KMS-11 (cell line): ENCODE data around the gene CREB3L2.
"Not testable (repeated sequence)": the region's sequence is repeated elsewhere in the genome, so short reads cannot be mapped to it uniquely, and the experiment has no call there.

ENCODE experiments used
- H2AFZ ChIP-seq: fragments of 200-600 bp; sonication (generic); 2 replicates; pipeline ENCODE4 v1.6.1; 2016; ENCODE audit warnings: antibody characterized with exemption, mixed run types, low read depth
- H3K27ac ChIP-seq: fragments of 200-600 bp; sonication (generic); 2 replicates; pipeline ENCODE4 v1.6.1; 2016; ENCODE audit warnings: mild to moderate bottlenecking, mixed run types
- H3K27me3 ChIP-seq: fragments of 200-600 bp; sonication (generic); 2 replicates; pipeline ENCODE4 v1.6.1; 2017; ENCODE audit warnings: mild to moderate bottlenecking, low read depth, mixed run types, moderate library complexity; ENCODE audit not compliant: insufficient read depth
- H3K36me3 ChIP-seq: fragments of 200-600 bp; sonication (generic); 2 replicates; pipeline ENCODE4 v1.6.1; 2017; ENCODE audit warnings: mild to moderate bottlenecking, mixed run types; ENCODE audit not compliant: insufficient read depth
- H3K4me1 ChIP-seq: fragments of 200-600 bp; sonication (generic); 2 replicates; pipeline ENCODE4 v1.6.1; 2016; ENCODE audit warnings: mild to moderate bottlenecking, low read depth, mixed run types; ENCODE audit not compliant: poor library complexity, severe bottlenecking
- H3K4me2 ChIP-seq: fragments of 200-600 bp; sonication (generic); 2 replicates; pipeline ENCODE4 v1.7.0; 2016; ENCODE audit warnings: mild to moderate bottlenecking, mixed run types
- H3K4me3 ChIP-seq: fragments of 200-600 bp; sonication (generic); IDR thresholded peaks from 2 replicates; pipeline ENCODE4 v1.6.1; 2017; ENCODE audit warnings: low read depth, low read length, mixed read lengths; ENCODE audit not compliant: insufficient read depth
- H3K79me2 ChIP-seq: fragments of 200-600 bp; sonication (generic); 2 replicates; pipeline ENCODE4 v1.6.1; 2016; ENCODE audit warnings: low read depth, mixed run types; ENCODE audit not compliant: insufficient read depth
- H3K9ac ChIP-seq: fragments of 200-600 bp; sonication (generic); 2 replicates; pipeline ENCODE4 v1.6.1; 2016; ENCODE audit warnings: mild to moderate bottlenecking, mixed run types
- H4K20me1 ChIP-seq: fragments of 200-600 bp; sonication (generic); 2 replicates; pipeline ENCODE4 v1.6.1; 2016; ENCODE audit warnings: mild to moderate bottlenecking, mixed run types; ENCODE audit not compliant: insufficient read depth
- TF ChIP-seq, protein P1 (sequence below): fragments of 200-600 bp; sonication (generic); conservative IDR thresholded peaks from 2 replicates; pipeline ENCODE4 v1.6.1; 2017; ENCODE audit warnings: low read depth, mild to moderate bottlenecking, antibody characterized with exemption, low read length, moderate library complexity, mixed read lengths

The CREB3L2 gene

DNA sequence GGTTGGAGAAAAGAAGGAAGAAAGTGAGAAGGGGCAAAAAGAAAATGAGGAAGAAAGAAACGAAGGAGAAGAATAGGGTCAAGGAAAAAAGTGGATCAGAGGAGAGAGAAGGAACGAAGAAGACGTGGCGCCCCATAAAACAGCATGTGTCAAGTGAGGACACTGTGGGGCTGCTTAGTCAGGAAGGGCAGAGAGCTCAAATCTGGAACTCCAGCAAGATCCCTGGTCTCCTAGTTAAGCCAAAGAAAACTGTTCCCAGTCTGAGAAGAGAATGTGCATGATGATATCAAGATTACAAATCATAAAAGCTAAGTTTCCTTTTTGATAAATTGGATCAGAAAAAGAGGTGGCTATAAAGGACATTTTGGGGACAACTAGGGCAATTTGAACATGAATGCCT is 33.0 kb downstream of the CREB3L2 start:
- TF ChIP-seq, protein P1, sequence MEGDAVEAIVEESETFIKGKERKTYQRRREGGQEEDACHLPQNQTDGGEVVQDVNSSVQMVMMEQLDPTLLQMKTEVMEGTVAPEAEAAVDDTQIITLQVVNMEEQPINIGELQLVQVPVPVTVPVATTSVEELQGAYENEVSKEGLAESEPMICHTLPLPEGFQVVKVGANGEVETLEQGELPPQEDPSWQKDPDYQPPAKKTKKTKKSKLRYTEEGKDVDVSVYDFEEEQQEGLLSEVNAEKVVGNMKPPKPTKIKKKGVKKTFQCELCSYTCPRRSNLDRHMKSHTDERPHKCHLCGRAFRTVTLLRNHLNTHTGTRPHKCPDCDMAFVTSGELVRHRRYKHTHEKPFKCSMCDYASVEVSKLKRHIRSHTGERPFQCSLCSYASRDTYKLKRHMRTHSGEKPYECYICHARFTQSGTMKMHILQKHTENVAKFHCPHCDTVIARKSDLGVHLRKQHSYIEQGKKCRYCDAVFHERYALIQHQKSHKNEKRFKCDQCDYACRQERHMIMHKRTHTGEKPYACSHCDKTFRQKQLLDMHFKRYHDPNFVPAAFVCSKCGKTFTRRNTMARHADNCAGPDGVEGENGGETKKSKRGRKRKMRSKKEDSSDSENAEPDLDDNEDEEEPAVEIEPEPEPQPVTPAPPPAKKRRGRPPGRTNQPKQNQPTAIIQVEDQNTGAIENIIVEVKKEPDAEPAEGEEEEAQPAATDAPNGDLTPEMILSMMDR = no peak
- H3K27me3 ChIP-seq = no peaks in the 10 kb centered on the region
- H3K36me3 ChIP-seq = no peaks in the 10 kb centered on the region
- H2AFZ ChIP-seq = no peak overlapping the region
- H3K4me1 ChIP-seq = no peaks in the 10 kb centered on the region
- no peak overlapping the region for H3K9ac ChIP-seq
- no peaks in the 10 kb centered on the region for H4K20me1 ChIP-seq
- no peak overlapping the region for H3K27ac ChIP-seq
- H3K79me2 ChIP-seq = peaks cover 60% of the 10 kb centered on the region; the same call in 1 of the 2 replicates
- H3K4me3 ChIP-seq = no peak overlapping the region
- no peak overlapping the region for H3K4me2 ChIP-seq

DNA sequence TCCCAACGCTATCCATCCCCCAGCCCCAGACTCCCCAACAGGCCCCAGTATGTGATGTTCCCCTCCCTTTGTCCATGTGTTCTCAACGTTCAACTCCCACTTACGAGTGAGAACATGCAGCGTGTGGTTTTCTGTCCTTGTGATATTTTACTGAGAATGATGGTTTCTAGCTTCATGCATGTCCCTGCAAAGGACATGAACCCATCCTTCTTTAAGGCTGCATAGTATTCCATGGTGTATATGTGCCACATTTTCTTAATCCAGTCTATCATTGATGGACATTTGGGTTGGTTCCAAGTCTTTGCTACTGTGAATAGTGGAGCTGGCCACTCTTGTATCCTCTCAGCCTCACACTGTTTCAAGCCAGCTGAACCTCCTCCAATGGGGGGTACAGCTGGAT is 33.5 kb downstream of the CREB3L2 start:
- H3K4me1 ChIP-seq, H3K27ac ChIP-seq, H4K20me1 ChIP-seq: not testable (repeated sequence)

DNA sequence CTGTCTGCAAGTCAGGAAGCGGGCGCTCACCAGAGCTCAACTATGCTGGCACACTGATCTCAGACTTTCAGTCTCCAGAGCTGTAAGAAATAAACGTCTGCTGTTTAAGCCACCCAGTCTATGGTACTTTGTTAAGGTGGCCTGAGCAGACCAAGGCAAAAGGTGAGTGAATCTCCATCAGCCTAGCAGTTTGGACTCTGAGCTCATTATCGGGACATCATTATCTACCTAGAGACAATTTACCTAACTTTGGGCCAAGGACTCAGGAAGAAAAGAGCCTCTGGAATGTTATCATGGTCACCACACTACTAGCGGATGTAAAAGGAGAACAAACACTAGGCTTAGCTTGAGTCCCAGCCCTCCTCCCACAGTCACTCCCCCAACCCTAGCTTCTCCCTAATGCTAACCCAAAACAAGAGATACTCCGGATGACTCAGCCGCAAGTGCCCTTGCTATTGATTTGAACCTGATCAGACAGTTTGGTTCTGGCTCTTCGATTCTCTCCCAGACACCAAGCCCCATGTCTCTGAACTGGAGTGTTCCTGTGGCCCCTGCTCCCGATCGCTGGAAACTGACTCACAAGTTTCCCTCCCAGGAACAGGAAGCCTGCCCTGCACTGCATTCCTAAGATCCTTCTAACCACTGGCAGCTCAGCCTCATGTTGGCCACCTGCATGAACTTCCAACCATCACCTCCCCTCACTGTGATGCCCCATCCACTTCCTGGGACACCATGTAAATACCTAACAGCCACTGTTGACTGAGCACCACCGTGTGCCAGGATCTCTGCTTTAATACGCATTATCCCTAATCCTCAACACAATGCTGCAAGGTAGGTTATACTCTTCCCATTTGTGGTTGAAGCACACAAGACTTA is 34.5 kb downstream of the CREB3L2 start:
- H3K79me2 ChIP-seq = peaks cover 47% of the 10 kb centered on the region; the same call in 1 of the 2 replicates
- no peak overlapping the region for H3K9ac ChIP-seq
- no peak overlapping the region for H3K27ac ChIP-seq
- H3K4me1 ChIP-seq = no peaks in the 10 kb centered on the region
- H4K20me1 ChIP-seq = no peaks in the 10 kb centered on the region
- H3K27me3 ChIP-seq = no peaks in the 10 kb centered on the region
- no peak overlapping the region for H3K4me2 ChIP-seq
- H2AFZ ChIP-seq = no peak overlapping the region
- H3K4me3 ChIP-seq = no peak overlapping the region
- TF ChIP-seq, protein P1 = no peak
- no peaks in the 10 kb centered on the region for H3K36me3 ChIP-seq

More for the DNA sequence above, 33.5 kb downstream of the CREB3L2 start:
- peaks cover 54% of the 10 kb centered on the region; the same call in 1 of the 2 replicates for H3K79me2 ChIP-seq
- H3K27me3 ChIP-seq, H3K36me3 ChIP-seq, H3K9ac ChIP-seq, H3K4me3 ChIP-seq, H3K4me2 ChIP-seq, H2AFZ ChIP-seq: not testable (repeated sequence)

DNA sequence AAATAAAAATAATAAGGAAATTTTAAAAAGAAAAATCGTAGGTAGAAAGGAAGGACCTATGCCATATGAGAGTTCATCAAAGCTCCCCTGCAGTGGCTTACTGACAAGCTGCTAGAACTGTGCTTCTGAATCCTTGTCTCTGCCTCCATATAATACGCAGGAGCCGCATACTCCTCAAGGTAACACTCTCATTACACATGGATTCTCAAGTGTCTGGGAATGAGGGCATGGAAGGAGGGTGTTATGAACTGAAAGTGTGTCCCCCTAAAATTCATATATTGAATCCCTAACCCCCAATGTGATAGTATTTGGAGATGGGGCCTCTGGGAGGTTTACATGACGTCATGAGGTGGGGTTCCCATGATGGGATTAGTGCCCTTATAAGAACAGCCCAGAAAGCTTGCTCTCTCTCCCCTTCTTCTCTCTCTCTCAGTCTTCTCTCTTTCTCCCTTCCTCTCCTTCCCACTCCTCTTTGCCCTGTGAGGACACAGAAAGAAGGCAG is 35.2 kb downstream of the CREB3L2 start:
- Histone ChIP-seq H3K9ac (no peak overlapping the region), H3K4me2 (no peak overlapping the region)

More for the DNA sequence above, 35.2 kb downstream of the CREB3L2 start:
- H3K36me3 ChIP-seq = no peaks in the 10 kb centered on the region
- TF ChIP-seq, protein P1 = no peak
- H4K20me1 ChIP-seq = no peaks in the 10 kb centered on the region
- H3K27me3 ChIP-seq = no peaks in the 10 kb centered on the region
- no peak overlapping the region for H3K4me3 ChIP-seq
- H2AFZ ChIP-seq = no peak overlapping the region
- no peak overlapping the region for H3K27ac ChIP-seq
- H3K79me2 ChIP-seq = peaks cover 40% of the 10 kb centered on the region; the same call in 1 of the 2 replicates
- peaks cover 4% of the 10 kb centered on the region for H3K4me1 ChIP-seq
